SU-DHL-6 (cell line): ENCODE measurements around the gene POLN.

ENCODE experiments used
- H2AFZ ChIP-seq: fragments of 200-600 bp; sonication (generic); 2 replicates; pipeline ENCODE4 v1.6.1; 2014; ENCODE audit warnings: low read depth, mild to moderate bottlenecking, moderate library complexity, mixed read lengths, antibody characterized with exemption, low read length; ENCODE audit not compliant: severe bottlenecking
- H3F3A ChIP-seq: fragments of 200-600 bp; shearing (Covaris generic); 2 replicates; pipeline ENCODE4 v1.6.0; 2016; ENCODE audit warnings: antibody characterized with exemption, mild to moderate bottlenecking; ENCODE audit not compliant: insufficient read depth
- H3K27ac ChIP-seq: fragments of 200-600 bp; sonication (generic); 2 replicates; pipeline ENCODE4 v1.5.1; 2016; ENCODE audit warnings: low read depth, mild to moderate bottlenecking, low read length, moderate library complexity, mixed read lengths
- H3K27me3 ChIP-seq: fragments of 200-600 bp; sonication (generic), shearing (Covaris generic); 2 replicates; pipeline ENCODE4 v1.6.0; 2014; ENCODE audit warnings: mild to moderate bottlenecking, low read length
- H3K36me3 ChIP-seq: fragments of 200-600 bp; sonication (generic); 2 replicates; pipeline ENCODE4 v1.6.1; 2014; ENCODE audit warnings: mild to moderate bottlenecking, low read length, mixed read lengths
- H3K4me2 ChIP-seq: fragments of 300-600, 200-600 bp; shearing (Covaris generic), sonication (generic); 2 replicates; pipeline ENCODE4 v1.6.0; 2014; ENCODE audit warnings: low read length, low read depth, mild to moderate bottlenecking; ENCODE audit not compliant: poor library complexity, severe bottlenecking
- H3K4me3 ChIP-seq: fragments of 200-600 bp; sonication (generic); 2 replicates; pipeline ENCODE4 v1.5.1; 2014; ENCODE audit warnings: antibody characterized with exemption, low read length, mild to moderate bottlenecking, mixed read lengths; ENCODE audit not compliant: insufficient read depth, poor library complexity, severe bottlenecking
- H3K79me2 ChIP-seq: fragments of 200-600 bp; sonication (generic); 2 replicates; pipeline ENCODE4 v1.6.1; 2014; ENCODE audit warnings: mild to moderate bottlenecking, low read length, moderate library complexity; ENCODE audit not compliant: insufficient read depth
- H3K9ac ChIP-seq: fragments of 200-600 bp; sonication (generic); 2 replicates; pipeline ENCODE4 v1.7.0; 2014; ENCODE audit warnings: mild to moderate bottlenecking, low read length
- H3K9me2 ChIP-seq: fragments of 200-600 bp; sonication (generic); replicated peaks from 2 replicates; pipeline ENCODE4 v1.6.1; 2014; ENCODE audit warnings: low read length; ENCODE audit not compliant: insufficient read depth
- H3K9me3 ChIP-seq: fragments of 200-600 bp; sonication (generic); 2 replicates; pipeline ENCODE4 v1.6.1; 2014; ENCODE audit warnings: low read length, mixed read lengths; ENCODE audit not compliant: insufficient read depth
- H4K20me1 ChIP-seq: fragments of 200-600 bp; sonication (generic); 2 replicates; pipeline ENCODE4 v1.6.1; 2014; ENCODE audit warnings: low read depth, mild to moderate bottlenecking, antibody characterized with exemption, low read length, moderate library complexity, mixed read lengths
- CTCF ChIP-seq: fragments of 200-600 bp; sonication (generic); IDR thresholded peaks from one replicate; pipeline ENCODE4 v1.5.1; 2017; ENCODE audit warnings: antibody characterized with exemption, mild to moderate bottlenecking, low read length, moderate library complexity; ENCODE audit not compliant: insufficient read depth, poor library complexity, severe bottlenecking
- EZH2phosphoT487 ChIP-seq: fragments of 200-600 bp; sonication (generic), shearing (Covaris generic); conservative IDR thresholded peaks from 2 replicates; pipeline ENCODE4 v1.6.1; 2018; ENCODE audit warnings: mild to moderate bottlenecking, antibody characterized with exemption, low read length, moderate library complexity, mixed read lengths

The POLN gene

DNA sequence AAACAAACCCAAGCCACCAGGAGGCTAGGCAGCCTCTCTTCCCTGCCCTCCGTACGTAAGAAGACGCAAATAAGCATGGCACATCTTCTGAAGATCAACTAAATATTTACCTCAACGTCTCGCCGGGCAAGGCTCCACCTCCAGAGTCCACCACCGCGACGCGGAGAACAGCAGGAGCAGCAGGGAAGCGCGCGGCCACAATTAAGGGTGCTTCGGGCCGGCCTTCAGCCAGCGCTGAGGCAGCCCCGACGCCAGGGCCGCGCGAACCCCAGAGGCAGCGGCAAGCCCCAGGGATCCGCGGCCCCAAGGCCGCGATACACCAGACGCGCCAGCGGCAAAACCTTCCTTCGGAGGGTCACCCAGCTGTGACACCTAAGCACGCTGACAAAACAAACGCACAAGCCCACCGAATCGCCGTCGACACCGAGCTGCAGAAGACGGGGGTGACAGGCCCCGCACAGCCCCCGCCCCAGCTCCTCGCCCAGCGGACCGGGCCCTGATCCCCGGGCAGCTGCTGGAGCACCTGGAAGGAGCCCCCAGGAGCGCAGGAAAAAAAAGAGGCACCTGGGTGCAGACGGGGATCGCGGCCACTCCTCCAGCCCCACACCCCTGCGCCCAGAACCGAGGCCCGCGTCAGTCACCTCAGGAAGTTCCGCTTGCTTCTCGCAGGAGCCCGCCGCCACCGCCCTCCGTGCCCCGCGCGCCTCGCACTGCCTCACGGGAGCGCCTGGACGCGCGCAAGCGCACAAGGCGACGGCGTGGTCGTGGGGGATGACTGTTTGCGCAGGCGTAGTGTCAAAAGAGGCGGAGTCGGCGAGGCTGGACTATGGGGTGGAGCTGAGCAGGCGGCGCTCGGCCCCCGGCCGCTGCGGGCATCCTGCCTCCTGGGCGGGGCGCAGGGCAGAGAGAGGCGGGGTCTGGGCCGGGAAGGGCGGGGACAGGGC, at the start of gene POLN, which contains the start of gene HAUS3:
POLN (minus strand) TSS at position 712 of the 944 bp plus-strand sequence. CDS start 12,890 bp downstream, outside the sequence.
HAUS3 (minus strand) TSS at position 712 of the 944 bp plus-strand sequence. CDS start 1,175 bp downstream, outside the sequence.
- Histone ChIP-seq H3K36me3 (peaks cover 10% of the 10 kb centered on the region; the same call in 1 of the 2 replicates), H4K20me1 (peaks cover 18% of the 10 kb centered on the region; the same call in 1 of the 2 replicates), H3F3A (no peaks in the 10 kb centered on the region), H3K4me3 (peak within 1 kb of the TSS; percentile 73), H3K27me3 (no peaks in the 10 kb centered on the region), H3K9me2 (no peaks in the 10 kb centered on the region), H3K9ac (peak within 1 kb of the TSS; percentile 81), H3K79me2 (peaks cover 47% of the 10 kb centered on the region), H3K9me3 (no peaks in the 10 kb centered on the region), H3K27ac (peak within 1 kb of the TSS; percentile 61), H3K4me2 (peak within 1 kb of the TSS; percentile 81), H2AFZ (peak within 1 kb of the TSS; percentile 20)
- TF ChIP-seq CTCF (no peak), EZH2phosphoT487 (no peak)

DNA sequence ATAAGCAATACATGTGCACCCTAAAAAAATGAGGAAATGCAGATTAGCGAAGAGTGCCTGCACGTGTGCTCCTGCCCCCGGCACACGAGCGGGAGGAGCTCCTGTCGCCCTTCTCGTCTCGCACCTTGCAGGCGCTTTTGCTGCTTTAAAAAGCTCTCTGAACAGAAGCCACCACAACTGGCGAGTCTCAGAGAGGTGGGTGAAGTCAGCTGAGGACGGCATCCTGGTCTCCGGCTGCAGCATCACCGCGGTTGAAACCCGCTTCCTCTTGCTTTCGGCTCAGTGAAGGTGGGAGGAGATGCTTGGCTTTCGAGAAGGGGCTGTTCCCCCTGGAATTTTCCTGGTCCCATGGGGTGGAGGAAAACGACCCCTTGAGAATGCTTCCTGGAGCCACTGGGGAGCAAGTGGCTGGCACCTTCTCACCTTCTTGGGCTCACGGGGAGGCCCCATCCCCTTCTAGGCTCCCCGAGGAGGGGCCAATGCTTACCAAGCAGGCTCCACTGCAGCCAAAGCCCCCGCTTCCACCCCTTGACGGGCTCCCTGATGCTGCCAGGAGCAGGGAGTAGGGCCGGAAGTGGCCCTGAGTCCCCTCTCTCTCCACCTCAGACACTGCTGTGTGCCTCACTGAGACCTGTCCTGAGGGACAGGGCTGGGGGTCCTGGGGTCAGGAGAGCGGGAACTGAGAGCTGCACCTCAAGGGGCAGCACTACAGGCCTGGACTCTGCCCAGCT, 49.2 kb upstream of the POLN start:
- Histone ChIP-seq H3F3A (no peaks in the 10 kb centered on the region), H3K4me2 (peak overlapping the region; percentile 9), H4K20me1 (no peaks in the 10 kb centered on the region), H3K27ac (no peak overlapping the region), H3K36me3 (no peaks in the 10 kb centered on the region), H3K9ac (no peak overlapping the region), H3K9me3 (no peaks in the 10 kb centered on the region), H3K27me3 (no peaks in the 10 kb centered on the region), H3K79me2 (no peaks in the 10 kb centered on the region), H3K4me3 (no peak overlapping the region), H2AFZ (no peak overlapping the region), H3K9me2 (no peaks in the 10 kb centered on the region)
- no peak for TF ChIP-seq EZH2phosphoT487
- no peak for TF ChIP-seq CTCF

DNA sequence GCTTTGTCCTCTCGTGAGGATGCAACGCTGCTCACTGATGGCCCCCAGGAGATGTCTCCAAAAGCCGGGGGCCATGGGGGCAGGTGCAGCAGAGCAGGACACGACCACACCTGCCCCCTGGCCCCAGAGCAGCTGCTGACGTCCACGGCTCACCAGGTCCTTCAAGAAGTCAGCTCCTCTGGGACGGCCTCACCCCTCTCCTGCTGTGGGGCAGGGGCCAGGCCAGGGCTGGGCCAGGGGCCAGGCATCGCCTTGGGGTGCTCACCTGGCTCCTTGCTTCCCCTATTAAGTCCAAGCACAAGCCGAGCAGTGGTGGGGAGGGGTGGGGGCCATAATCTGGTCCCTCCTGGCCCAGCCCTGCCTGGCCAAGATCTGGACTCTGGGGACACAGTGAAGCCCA, 48.6 kb upstream of the POLN start:
- Histone ChIP-seq H3K4me3 (no peak overlapping the region), H2AFZ (no peak overlapping the region), H3K9ac (no peak overlapping the region), H3K9me3 (no peaks in the 10 kb centered on the region), H3K9me2 (no peaks in the 10 kb centered on the region), H3K36me3 (no peaks in the 10 kb centered on the region), H3K27me3 (no peaks in the 10 kb centered on the region), H3F3A (no peaks in the 10 kb centered on the region), H4K20me1 (no peaks in the 10 kb centered on the region), H3K27ac (no peak overlapping the region), H3K79me2 (no peaks in the 10 kb centered on the region), H3K4me2 (peak overlapping the region; percentile 3)
- TF ChIP-seq CTCF: no peak
